ENCODE data around the gene COPS6.
A peak's percentile ranks its signal among the peaks of the same experiment; 100 is the strongest.

The COPS6 gene

GRCh38 chr7:100130608-100131453, 42.1 kb downstream of the COPS6 start:
- no peak overlapping the region for H3K27ac ChIP-seq
- peak; percentile 92 for TF ChIP-seq CTCF (conservative IDR thresholded peaks at IDR 0.05)

DNA sequence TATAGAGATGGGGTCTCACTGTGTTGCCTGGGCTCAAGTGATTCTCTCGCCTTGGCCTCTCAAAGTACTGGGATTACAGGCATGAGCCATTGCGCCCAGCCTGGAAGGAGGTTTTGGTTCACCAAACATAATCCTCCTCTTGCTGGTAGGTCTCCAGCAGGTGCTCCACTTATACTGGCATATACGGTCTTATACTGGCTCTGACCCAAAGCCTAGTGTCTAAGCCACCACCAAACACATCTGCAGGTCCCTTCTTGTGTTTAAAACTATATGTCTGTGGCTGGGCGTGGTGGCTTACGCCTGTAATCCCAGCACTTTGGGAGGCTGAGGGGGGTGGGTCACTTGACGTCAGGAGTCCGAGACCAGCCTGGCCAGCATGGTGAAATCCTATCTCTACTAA, 43.4 kb downstream of the COPS6 start:
- no peak overlapping the region for H3K27ac ChIP-seq
- no peak for TF ChIP-seq CTCF (conservative IDR thresholded peaks at IDR 0.05)

DNA sequence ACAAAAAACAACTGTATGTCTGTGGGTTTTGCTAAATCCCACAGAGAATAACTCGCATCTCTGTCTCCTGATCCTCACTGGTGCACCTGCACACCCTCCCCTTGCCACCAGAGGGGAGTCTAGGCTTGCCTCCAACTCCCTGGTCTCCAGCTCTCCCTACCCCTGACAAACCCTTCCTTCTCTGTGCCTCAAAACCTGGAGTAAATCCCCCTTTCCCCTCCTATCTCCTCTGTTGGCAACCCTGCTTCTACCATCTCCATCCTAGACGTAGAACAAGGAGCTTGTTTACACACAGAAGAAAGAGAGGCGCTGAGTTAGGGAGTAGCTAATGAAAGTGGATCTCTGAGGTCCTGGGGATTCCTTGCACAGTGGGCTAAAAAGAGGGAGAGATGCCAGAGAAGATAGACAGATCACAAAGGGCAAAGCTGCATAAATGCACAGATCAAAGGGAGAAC, 44.0 kb downstream of the COPS6 start:
- peak; percentile 97 for TF ChIP-seq CTCF (conservative IDR thresholded peaks at IDR 0.05)
- H3K27ac ChIP-seq, result no peak overlapping the region

DNA sequence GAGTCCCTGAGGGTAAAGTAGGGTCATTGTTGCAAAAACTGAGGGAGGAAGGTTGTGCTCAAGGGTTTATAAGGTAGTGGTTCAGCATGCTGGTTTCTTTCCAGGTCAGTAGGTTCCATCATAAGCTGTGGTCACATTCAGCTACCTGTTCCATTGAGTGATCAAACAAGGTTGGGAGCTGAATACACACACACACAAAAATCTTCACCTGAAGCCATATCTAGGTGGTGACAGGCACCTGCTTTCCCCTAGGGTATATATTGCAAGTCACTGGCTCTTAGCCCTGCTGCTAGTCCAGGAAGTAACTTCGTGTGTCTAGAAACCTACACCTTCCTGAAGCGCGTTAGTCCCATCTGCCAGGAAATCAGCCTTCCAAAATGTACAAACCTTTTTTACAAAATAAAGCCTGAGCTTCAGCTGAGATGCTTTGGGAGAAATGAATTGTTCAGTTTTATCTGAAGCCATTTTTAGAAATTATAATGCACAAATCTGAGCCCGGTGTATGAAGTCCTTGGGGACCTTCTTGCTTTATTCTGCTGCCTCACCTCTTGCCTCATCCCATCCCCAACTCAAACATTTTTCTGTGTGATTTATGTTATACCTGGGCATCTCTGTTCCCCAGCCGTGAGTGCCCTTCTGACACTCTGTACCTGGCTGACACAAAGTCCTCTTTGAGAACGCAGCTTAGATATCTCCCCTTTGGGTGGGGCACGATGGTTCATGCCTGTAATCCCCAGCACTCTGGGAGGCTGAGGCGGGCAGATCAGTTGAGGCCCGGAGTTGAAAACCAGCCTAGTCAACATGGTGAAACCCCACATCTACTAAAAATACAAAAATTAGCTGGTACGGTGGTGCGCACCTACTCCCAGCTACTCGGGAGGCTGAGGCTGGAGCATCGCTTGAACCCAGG, 49.3 kb downstream of the COPS6 start:
- TF ChIP-seq CTCF (conservative IDR thresholded peaks at IDR 0.05), result no peak
- H3K27ac ChIP-seq, result peak overlapping the region; percentile 23

GRCh38 chr7:100141555-100141949, 52.8 kb downstream of the COPS6 start:
- no peak for TF ChIP-seq CTCF (conservative IDR thresholded peaks at IDR 0.05)

More at GRCh38 chr7:100141555-100141949, 52.8 kb downstream of the COPS6 start:
- no peak overlapping the region for H3K27ac ChIP-seq
